SIG-M5 (cell line): ENCODE measurements around the gene COL4A4.
"Not testable (repeated sequence)": the region's sequence is repeated elsewhere in the genome, so short reads cannot be mapped to it uniquely, and the experiment has no call there.

ENCODE experiments used
- DNase-seq: peaks from one replicate; lab custom pipeline; 2025; lab: John Stamatoyannopoulos, UW

Gene COL4A4

GRCh38 chr2:227115761-227116160 lies 48.2 kb downstream of the COL4A4 start:
- DNase-seq = no peak

- DNase-seq = peak; percentile 51
Measured at GRCh38 chr2:227106845-227107759, 56.9 kb downstream of the COL4A4 start.

- DNase-seq = no peak
Measured at GRCh38 chr2:227103583-227103982, 60.4 kb downstream of the COL4A4 start.

- DNase-seq = no peak
Measured at GRCh38 chr2:227099340-227099739, 64.7 kb downstream of the COL4A4 start.

GRCh38 chr2:227098162-227098515 lies 65.9 kb downstream of the COL4A4 start:
- no peak for DNase-seq

GRCh38 chr2:227097495-227098161 lies 66.4 kb downstream of the COL4A4 start:
- DNase-seq = no peak

DNA sequence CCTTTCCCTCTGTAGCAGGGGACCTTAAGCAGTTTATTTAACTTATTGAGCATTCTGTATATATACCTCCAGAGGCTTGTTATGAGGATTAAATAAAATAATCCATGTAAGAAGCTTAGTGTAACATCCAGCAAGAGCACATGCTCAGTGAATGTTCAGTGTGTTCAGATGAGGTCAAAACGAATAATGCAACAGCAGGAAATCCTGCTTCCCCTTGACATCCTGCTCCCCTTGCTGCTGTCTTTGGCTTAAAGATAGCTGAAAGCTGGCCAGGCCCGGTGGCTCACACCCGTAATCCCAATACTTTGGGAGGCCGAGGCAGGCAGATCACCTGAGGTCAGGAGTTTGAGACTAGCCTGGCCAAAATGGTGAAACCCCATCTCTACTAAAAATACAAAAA lies 68.7 kb downstream of the COL4A4 start:
- DNase-seq = no peak

DNA sequence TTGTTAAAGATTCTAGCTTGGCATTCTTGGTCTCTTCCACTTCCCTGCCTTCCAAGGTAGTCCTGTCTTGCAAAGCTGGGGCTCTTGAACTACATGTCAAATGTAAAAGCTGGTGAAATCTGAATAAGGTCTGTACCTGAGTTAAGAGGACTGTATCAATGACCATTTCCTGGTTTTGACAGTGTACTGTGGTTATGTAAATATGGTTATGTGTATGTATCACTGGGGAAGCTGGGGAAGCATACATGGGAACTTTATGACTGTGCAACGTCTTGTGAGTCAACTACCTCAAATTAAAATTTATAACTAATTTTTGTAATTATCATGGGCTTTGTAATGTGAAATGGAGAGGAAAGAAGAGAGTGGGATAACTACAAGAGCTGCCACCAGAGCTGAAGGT lies 81.7 kb downstream of the COL4A4 start:
- DNase-seq = no peak

DNA sequence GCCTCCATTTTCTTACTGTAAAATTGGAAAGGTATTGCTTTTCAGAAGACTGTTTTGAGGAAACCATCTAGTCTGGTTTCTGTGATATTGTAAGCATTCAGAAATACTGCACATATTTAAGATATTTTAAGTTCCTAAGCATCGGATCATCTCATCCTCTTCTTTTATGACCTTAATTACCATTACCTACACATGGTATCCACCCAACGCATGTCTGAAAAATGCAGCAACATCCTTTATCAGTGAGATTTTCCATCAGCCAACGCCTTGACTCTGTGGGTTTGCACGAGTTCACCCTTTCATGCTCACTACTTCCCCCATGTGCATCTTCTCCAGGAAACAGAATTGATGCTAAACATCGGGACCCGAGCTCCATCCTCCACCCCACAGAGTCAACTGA lies 84.3 kb downstream of the COL4A4 start:
- no peak for DNase-seq

DNA sequence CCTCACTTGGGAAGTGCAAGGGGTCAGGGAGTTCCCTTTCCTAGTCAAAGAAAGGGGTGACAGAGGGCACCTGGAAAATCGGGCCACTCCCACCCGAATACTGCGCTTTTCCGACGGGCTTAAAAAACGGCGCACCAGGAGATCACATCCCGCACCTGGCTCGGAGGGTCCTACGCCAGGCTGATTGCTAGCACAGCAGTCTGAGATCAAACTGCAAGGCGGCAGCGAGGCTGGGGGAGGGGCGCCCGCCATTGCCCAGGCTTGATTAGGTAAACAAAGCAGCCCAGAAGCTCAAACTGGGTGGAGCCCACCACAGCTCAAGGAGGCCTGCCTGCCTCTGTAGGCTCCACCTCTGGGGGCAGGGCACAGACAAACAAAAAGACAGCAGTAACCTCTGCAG lies 98.9 kb downstream of the COL4A4 start:
- not testable (repeated sequence) for DNase-seq

- DNase-seq = no peak
Measured at GRCh38 chr2:227058888-227059399, 105.1 kb downstream of the COL4A4 start.

- no peak for DNase-seq
Measured at GRCh38 chr2:227057743-227058447, 106.1 kb downstream of the COL4A4 start.

- no peak for DNase-seq
Measured at GRCh38 chr2:227057060-227057459, 106.9 kb downstream of the COL4A4 start.

GRCh38 chr2:227054006-227054405 lies 110.0 kb downstream of the COL4A4 start:
- no peak for DNase-seq

- no peak for DNase-seq
Measured at GRCh38 chr2:227052879-227053278, 111.1 kb downstream of the COL4A4 start.

- DNase-seq = no peak
Measured at GRCh38 chr2:227043981-227044380, 120.0 kb downstream of the COL4A4 start.

DNA sequence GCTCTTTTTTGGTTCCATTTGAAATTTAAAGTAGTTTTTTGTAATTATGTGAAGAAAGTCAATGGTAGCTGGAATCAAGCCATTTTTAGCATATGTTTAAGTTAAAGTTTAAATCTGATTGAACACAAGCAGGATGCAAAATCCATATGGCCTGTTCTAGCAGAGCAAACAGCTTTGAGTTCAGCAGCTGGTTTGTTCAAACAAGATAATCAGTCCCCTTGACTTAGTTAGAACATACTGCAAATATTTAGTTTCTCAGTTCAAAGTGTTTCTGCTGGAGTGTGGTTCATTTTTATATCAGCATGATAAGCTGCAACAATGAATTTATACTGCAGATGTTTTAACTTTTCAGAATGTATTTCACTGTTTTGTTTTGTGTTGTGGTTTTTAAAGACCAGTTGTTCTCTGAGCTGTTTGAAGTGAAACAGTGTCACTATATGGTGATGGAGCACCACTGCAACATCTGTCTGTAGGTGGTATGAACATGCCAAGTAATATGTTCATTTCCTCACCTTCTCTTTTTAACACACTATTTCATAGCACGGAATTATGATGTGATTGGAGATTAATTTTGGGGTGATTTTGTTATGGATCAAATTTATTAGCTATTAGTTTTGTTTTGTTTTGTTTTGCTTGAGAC lies 125.3 kb downstream of the COL4A4 start:
- DNase-seq = no peak

DNA sequence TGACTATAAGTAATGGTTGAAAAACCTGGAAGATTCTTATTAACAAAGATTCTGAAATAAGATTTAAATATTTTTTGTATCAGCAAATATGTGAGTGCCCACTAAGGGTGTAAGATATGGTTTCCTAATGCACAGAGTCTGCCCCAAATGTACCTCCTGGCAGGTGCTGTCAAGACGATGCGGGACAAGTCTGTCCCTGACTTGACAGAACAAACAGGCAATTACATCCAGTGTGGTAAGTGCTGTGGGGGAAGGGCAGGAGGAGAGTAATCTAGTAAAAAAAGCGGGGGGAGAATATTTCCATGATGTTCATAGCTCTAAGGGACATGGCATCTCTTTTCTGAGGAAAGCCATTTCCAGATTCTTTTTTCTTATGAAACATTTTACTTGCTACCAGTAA lies 127.5 kb downstream of the COL4A4 start:
- no peak for DNase-seq

GRCh38 chr2:227035711-227036367 lies 128.2 kb downstream of the COL4A4 start:
- DNase-seq = no peak

- DNase-seq = no peak
Measured at GRCh38 chr2:227033471-227034148, 130.4 kb downstream of the COL4A4 start.

GRCh38 chr2:227031379-227031778 lies 132.6 kb downstream of the COL4A4 start:
- no peak for DNase-seq
